ENCODE data around the gene ZNF415.

Gene ZNF415

DNA sequence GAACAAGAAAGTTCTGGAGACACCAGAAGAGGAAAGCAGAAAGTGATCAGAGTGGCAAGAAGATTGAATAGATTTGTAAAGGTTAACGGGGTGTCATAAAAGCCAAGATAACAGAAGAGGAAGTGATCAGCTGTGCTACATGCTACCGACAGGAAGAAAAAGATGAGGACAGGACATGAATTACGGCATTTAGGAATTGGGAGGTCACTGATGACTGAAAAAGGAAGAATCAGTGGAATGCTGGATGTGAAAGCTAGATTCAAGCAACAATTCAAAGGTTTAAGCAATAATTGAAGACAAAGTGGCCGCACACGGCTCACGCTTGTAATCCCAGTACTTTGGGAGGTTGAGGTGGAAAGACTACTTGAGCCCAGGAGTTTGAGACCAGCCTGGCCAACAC is 44.6 kb downstream of the ZNF415 start:
- TF ChIP-seq CEBPB (IDR thresholded peaks at IDR 0.05) (no peak), EGR1 (IDR thresholded peaks at IDR 0.05) (no peak), NFIC (IDR thresholded peaks at IDR 0.05) (no peak), RAD21 (IDR thresholded peaks at IDR 0.05; ENCODE audit: low read depth) (no peak), TEAD4 (IDR thresholded peaks at IDR 0.05) (no peak), CREB1 (IDR thresholded peaks at IDR 0.05; ENCODE audit: low read depth) (no peak), TCF12 (IDR thresholded peaks at IDR 0.05; ENCODE audit: low read depth) (no peak)
- TF ChIP-seq, protein P1, sequence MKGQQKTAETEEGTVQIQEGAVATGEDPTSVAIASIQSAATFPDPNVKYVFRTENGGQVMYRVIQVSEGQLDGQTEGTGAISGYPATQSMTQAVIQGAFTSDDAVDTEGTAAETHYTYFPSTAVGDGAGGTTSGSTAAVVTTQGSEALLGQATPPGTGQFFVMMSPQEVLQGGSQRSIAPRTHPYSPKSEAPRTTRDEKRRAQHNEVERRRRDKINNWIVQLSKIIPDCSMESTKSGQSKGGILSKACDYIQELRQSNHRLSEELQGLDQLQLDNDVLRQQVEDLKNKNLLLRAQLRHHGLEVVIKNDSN (IDR thresholded peaks at IDR 0.05): no peak

DNA sequence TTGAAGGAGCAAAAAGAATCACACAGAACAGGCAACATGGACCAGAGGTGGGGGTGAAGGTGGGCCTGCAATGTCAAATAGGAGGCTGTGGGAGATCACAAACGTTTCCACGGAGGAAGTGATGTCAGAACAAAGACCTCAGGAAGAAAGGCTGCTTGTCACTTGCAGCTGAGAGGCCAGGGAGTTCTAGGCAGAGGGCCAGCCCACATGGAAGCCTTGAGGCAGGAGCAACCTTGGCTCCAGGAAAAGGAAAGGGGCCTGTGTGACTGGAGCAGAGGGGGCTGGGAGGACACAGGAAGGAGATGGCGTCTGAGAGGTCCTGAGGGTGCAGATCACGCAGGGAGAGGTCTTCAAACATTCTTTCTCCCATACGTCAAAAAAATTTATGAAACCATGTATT is 45.8 kb downstream of the ZNF415 start:
- TF ChIP-seq YY1 (IDR thresholded peaks at IDR 0.05; ENCODE audit: low read depth) (no peak), EP300 (IDR thresholded peaks at IDR 0.05; ENCODE audit: borderline replicate concordance) (no peak), CREB1 (IDR thresholded peaks at IDR 0.05; ENCODE audit: low read depth) (no peak), RAD21 (IDR thresholded peaks at IDR 0.05; ENCODE audit: low read depth) (no peak), REST (IDR thresholded peaks at IDR 0.05; ENCODE audit: low read depth) (no peak), NFIC (IDR thresholded peaks at IDR 0.05) (no peak), EGR1 (IDR thresholded peaks at IDR 0.05) (no peak), CEBPB (IDR thresholded peaks at IDR 0.05) (no peak), TCF12 (IDR thresholded peaks at IDR 0.05; ENCODE audit: low read depth) (no peak), TEAD4 (IDR thresholded peaks at IDR 0.05) (no peak), ZBTB7A (IDR thresholded peaks at IDR 0.05; ENCODE audit: low read depth) (no peak), TAF1 (IDR thresholded peaks at IDR 0.05; ENCODE audit: low read depth) (no peak), MAX (IDR thresholded peaks at IDR 0.05) (no peak), FOXM1 (IDR thresholded peaks at IDR 0.05; ENCODE audit: borderline replicate concordance, low read depth) (no peak)
- TF ChIP-seq, protein P1 (IDR thresholded peaks at IDR 0.05): no peak

- no peak for TF ChIP-seq ZBTB7A (IDR thresholded peaks at IDR 0.05; ENCODE audit: low read depth)
- no peak for TF ChIP-seq NFIC (IDR thresholded peaks at IDR 0.05)
- TF ChIP-seq TEAD4 (IDR thresholded peaks at IDR 0.05): no peak
- no peak for TF ChIP-seq MAX (IDR thresholded peaks at IDR 0.05)
- TF ChIP-seq REST (IDR thresholded peaks at IDR 0.05; ENCODE audit: low read depth): no peak
- no peak for TF ChIP-seq EGR1 (IDR thresholded peaks at IDR 0.05)
- no peak for TF ChIP-seq RAD21 (IDR thresholded peaks at IDR 0.05; ENCODE audit: low read depth)
- no peak for TF ChIP-seq FOXM1 (IDR thresholded peaks at IDR 0.05; ENCODE audit: borderline replicate concordance, low read depth)
- TF ChIP-seq, protein P1 (IDR thresholded peaks at IDR 0.05): no peak
- TF ChIP-seq CREB1 (IDR thresholded peaks at IDR 0.05; ENCODE audit: low read depth): no peak
- TF ChIP-seq TAF1 (IDR thresholded peaks at IDR 0.05; ENCODE audit: low read depth): no peak
- no peak for TF ChIP-seq CEBPB (IDR thresholded peaks at IDR 0.05)
- TF ChIP-seq EP300 (IDR thresholded peaks at IDR 0.05; ENCODE audit: borderline replicate concordance): no peak
Measured at GRCh38 chr19:53085496-53085895, 47.2 kb downstream of the ZNF415 start.

- TF ChIP-seq EP300 (IDR thresholded peaks at IDR 0.05; ENCODE audit: borderline replicate concordance): no peak
- no peak for TF ChIP-seq CREB1 (IDR thresholded peaks at IDR 0.05; ENCODE audit: low read depth)
- TF ChIP-seq REST (IDR thresholded peaks at IDR 0.05; ENCODE audit: low read depth): no peak
Measured at GRCh38 chr19:53082929-53083328, 49.8 kb downstream of the ZNF415 start.

Data from Ishikawa (cell line).